ENCODE results near the gene MRPL54.

The MRPL54 gene

DNA sequence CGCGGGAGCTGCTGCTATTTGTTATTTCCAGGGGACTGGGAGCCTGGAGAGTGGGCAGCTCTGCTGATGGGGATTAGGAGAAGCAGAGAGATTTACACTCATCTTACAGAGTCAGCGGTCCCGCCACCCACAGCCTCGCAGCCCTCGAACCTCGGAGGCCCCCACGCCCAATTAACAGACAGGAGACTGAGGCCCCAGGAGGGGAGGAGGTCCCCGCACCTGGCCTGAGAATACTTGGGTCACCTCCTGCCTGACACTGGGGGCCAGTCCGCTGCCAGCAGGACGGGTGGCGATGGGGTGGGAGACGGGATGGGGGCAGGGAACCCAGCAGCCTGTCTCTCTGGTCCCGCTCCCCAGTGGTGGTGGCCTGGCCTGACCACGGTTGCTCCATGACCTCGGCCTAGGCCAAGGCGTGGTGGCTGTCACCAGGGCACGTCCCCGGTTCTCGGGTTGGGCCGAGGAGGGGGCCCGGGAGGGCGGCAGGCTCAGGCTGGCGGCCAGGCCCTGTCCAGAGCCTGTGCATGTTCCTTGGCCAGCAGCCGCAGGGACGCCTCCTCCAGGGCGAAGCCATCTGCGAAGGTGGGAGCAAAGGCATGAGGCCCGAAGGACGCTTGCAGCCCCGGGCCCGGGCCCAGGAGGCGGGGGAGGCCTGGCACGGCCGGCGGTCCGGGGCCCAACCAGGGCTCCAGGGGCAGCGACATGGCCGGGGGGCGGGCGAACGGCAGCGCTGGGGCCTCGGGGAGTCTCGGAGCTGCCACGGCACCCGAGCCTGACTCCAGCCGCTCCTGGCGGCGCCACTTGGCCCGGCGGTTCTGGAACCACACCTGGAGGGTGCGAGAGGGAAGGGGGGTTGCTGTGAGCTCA, 7.9 kb downstream of the MRPL54 start:
- DNase-seq = no peak

DNA sequence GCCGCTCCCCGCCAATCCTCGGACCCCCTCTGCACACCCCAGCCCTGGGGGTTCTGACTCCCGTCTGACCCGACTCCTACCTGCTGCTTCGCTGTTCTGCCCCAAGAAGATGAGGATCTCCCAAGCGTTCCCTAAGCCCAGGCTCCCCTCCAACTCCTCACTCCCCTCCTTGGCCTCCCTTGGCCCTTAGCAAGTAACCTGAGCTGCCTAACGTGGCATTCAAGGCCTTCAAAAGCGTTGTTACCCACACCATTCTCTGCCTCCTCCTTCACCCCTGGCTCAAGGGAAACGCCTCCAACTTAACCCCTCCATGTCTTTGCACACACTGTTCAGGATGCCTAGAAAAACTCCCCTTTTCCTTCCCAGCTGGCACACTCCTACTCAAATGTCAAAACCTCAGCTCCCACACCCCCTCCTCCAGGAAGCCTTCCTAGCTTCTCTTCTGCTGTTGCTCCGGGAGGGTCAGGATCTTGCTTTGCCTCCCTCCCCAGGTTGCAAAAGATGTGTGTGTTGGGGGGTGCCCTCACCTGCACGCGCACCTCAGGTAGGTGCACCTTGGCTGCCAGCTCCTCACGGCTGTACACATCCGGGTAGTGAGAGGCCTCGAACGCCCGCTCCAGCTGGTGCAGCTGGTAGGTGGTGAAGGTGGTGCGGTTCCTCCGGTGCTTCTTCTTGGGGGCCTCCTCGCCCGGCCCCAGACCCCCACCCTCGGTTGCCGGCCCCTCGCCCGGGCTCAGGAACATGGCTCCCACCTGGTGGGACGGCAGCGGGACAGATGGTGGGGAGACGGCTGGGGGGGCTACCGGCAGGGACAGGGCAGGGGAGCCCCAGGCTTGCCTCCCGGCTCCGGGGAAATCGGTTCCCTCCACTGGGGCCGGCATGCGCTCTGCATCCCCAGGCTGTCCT, 8.8 kb downstream of the MRPL54 start:
- no peak for DNase-seq

DNA sequence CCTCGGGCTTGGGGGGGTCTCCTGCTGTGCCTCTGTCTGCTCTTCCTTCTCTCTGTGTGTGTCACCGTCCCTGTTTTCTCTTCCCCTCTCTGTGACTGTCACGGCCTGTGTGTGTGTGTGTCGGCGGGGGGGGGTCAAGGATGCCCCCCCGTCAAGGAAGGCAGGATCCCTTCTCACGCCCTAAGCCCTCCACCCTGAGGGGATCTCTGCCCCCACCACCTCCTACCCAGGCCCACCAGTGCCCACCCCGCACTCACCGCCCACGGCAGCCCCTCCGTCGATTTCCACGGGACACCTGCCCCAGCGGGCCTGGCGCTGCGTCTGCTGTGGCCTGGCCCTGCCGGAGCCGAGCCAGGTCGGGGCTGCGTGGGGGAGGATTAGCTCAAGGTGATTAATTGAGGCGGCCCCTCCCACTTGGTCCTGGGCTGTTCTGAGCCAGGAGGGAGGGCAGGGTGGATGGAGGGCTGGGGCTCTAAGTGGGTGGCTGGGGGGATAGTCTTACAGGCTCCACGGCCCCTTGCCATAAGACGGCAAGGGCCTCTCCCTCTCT, 9.5 kb downstream of the MRPL54 start, which contains the start of gene RAX2:
TSS of gene RAX2 (minus strand) at position 323 of the 550 bp plus-strand sequence. CDS start 486 bp downstream, outside the sequence.
- no peak for DNase-seq

DNA sequence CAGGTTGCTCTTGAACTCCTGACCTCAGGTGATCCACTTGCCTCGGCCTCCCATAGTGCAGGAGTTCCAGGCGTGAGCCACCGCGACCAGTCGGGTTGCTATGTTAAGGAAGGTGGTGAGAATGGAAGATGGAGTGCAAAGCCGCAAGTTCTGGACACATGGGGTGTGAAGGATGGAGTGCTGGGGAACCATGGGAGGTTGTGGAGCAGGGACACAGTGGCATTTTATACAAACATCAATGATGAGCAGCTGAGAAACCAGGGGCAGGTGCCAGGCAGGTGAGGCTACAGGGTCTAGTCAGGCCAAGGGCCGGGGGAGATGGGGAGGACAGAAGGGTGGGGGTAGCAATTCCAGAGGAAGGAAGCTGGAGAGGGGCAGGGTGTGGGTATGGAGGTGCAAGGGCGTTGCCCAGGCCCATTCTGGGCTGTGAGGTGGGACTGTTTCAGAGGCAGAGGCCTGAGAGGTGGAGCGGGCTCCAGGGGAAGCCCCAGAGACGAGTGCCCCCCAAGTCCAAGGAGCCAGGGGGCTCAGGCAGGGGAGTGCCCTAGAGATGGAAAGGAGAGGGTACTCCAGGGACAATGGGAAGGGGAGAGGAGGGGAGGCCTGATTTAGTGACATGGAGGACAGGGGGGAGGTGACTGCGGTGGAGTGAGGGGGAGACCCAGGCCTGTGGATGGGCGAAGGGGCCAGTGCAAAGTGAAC, 11.5 kb downstream of the MRPL54 start:
- no peak for DNase-seq

DNA sequence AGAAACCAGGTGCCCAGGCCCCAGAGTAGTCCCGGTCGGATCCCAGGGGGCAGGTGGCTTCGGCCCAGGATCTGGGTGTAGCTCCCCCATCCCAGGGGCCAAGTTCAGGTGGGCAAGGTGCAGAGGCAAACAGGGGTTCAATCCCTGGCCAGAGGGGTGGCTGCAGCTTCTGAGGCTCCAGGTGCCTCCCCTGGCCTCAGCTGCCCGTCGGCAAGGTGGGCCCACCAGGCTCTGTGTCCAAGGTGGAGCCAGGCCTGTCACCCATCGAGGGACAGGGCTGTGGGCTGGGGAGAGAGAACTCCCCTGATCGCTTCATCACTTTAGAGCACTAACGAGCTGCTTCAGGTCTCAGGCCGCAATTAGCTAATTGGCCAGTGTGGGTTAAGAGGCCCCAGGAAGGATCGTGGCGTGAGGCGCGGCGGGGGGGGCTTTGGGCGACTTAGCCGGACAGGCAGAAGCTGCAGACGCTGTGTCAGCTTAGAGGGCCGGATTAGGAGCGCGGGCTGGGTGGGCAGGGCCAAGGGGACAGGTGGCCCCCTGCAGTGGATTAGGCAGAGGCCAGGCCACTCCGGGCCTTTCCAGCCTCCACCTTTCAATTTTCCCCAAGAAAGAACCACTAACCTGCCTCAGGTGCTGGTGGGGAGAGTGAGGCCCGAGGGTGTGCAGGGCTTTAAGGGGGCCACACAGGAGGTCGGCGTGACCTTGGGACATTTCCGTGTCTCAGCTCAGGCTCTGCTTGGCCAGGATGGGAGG, 12.3 kb downstream of the MRPL54 start:
- DNase-seq = no peak

DNA sequence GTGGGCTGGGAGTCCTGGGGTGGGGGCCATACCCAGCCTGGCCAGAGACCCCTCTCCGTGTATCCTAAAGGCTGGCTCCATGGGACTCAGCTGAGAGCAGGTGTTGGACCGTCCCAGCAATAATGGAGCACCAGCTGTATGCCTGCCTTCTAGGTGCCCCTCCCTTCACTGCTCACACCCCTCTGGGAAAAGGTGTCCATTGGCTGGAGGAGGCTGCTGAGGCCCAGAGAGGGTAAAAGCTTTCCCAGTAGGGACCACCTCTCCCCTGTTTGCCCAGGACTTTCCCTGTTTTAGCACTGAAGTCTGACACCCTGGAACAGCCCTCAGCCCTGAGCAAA, 12.9 kb downstream of the MRPL54 start:
- DNase-seq = no peak

DNA sequence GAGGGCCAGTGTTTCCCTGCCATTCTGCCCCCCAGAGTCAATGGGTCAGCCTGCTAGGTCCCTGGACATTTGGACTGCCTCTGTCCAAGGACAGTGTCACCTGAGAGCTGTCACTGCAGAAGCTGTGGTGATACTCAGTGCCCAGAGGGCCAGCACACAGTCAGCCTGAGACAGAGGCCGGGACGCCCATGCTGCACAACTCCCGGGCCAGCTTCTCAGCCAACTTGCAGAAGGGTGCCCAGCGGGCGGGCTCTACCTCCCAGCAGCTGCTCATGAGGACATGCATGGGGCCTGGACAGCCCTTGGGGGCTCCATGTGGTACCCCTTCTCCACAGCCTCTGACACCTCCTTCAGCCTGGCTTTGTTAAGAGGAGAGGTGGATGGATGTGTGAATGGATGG, 13.3 kb downstream of the MRPL54 start:
- no peak for DNase-seq

DNA sequence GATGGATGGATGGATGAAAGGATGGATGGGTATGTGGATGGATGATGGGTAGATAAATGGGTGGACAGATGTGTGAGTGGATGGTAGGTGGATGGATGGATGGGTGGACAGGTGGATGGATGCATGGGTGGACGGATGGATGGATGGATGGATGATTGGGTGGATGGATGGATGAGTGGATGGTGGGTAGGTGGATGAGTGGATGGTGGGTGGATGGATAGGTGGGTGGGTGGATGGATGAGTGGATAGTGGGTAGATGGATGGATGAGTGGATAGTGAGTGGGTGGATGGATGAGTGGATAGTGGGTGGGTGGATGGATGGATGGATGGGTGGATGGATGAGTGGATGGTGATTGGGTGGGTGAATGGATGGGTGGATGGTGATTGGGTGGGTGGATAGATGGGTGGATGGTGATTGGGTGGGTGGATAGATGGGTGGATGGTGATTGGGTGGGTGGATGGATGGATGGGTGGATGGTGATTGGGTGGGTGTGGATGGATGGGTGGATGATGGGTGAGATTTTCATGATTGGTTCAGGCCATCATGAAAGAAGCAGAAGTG, 14.1 kb downstream of the MRPL54 start:
- DNase-seq = no peak

DNA sequence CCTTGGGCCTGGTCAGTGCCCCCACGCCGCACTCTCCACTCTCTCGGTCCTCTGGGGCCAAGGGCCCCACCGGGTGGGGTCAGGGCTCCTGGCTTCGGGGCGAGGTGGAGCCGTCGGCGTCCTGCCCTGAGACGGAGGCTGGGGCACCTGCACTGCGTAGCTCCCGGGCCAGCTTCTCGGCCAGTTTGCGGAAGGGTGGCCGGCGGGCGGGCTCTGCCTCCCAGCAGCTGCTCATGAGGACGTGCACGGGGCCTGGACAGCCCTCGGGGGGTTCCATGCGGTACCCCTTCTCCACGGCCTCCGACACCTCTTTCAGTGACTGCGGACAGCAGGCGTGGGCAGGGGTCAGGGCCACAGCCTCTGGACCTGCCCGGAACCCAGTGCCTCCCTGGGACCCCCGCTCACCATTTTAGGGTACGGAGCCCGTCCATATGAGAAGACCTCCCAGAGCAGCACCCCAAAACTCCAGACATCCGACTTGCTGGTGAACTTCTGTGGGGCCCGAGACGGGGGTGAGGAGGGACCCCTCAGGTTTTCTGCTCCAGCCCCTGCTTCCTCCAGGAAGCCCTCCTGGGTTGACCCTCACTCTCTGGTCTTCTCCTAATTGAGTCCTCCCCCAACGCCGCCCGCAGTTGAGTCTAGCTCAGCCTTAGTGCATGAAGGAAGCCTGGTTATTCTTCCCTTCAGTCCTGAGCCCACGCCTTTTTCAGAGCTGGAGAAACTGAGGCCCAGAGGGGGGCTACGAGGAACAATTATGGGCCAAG, 15.8 kb downstream of the MRPL54 start:
- DNase-seq = no peak

DNA sequence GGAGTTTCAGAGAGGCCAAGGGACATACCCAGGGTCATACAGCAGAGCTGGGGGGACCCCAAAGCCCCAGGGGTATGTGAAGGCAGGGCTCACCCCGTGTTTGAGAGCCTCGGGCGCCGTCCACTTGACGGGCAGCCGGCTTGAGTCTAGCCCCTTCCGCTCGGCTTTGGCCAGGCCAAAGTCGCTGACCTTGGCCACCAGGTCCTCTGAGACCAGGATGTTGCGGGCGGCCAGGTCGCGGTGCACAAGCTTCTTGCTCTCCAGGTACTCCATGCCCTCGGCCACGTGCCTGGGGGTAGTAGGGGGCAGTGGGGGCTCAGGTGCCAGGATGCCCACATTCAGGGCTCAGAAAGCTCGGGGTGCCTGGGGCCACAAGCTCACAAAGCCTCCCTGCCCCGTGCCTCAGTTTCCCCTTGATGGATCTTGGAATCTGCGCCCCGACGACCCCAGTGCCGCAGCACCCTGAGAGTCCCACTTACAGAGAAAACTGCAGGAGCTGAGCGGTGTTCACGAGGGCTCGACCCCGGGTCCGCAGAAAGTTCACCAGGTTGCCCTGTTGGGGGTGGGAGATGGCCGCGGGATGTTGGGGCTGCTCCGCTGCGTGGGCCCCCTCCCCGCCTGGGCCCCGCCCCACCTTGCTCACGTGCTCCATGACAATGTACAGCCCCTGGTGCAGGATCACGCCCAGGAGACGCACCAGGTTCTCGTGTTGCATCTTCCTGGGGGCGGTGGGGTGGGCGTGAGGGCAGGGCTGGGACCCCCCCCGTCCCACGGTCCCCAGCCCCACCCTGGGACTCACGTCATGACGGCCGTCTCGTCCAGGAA, 16.6 kb downstream of the MRPL54 start:
- no peak for DNase-seq

DNA sequence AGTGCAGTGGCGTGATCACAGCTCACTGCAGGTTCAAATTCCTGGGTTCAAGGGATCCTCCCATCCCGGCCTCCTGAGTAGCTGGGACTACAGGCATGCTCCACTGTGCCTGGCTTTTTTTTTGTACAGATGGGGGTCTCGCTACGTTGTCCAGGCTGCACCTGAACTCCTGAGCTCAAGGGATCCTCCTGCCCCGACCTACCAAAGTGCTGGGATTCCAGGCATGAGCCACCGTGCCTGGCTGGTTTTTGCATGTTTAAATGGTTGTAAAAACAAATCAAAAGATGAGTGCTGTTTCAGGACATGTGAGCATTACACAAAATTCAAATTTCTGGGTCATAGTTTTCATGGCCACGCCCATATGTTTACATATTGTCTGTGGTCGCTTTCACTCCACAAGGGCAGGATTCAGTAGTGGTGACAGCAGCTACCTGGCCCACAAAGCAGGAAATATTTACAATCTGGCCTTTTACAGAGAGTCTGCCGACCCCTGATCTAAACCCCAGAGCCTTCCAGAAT, 18.4 kb downstream of the MRPL54 start:
- no peak for DNase-seq

DNA sequence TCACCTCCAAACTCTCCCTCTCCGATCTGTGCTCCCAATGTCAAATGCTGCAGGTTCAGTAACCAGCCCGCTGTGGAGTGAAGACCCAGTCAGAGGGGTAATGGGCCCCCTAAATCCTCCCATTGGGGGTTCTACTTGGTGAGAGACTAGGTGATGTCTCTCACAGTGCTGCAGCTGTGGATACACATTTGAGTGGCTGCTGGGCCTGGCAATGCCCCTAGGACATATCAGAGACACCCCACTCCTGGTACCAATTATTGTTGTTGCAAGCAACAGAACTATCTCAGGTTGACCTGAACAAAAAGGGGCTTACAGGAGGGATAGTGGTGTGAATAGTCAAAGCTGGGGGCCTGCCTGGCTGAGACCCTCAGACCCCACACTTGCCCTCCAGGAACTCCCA, 19.1 kb downstream of the MRPL54 start:
- no peak for DNase-seq

DNA sequence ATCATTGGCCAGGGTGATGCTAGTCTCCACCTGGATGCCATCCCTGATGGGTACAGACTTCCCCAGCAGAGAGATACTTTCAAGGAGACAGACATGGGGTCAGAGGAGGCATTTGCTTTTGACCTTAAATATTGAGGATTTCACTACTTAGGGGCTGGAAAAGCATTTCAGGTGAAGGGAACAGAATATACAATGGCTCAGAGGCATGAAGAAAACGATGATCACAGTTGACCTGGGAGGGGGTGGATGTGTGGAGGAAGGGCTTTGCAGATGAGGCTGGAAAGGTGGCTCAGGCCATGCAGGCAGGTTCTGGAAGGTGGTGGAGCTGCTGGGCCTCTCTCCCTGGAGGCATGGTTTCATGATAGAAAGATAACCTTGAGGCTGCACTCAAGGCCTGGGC, 19.8 kb downstream of the MRPL54 start:
- no peak for DNase-seq

DNA sequence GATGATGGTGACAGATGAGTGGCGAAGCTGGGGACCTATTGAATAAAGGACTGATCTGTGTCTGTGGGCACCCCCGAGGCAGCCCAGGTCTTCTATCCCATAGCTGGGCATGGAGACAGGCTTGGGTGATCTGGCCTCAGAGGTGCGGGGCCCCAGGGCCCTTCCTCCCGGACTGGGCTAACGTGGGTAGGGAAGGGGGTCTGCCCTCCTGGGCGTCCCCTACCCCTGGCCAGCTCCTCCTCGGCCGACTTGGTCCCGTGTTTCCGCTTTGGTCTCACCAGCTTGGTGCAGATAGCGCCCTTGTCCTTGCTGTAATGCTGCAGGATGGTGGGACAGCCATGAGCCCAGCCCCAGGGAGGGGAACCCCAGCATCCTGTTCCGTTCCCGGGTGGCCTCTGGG, 20.4 kb downstream of the MRPL54 start:
- no peak for DNase-seq

DNA sequence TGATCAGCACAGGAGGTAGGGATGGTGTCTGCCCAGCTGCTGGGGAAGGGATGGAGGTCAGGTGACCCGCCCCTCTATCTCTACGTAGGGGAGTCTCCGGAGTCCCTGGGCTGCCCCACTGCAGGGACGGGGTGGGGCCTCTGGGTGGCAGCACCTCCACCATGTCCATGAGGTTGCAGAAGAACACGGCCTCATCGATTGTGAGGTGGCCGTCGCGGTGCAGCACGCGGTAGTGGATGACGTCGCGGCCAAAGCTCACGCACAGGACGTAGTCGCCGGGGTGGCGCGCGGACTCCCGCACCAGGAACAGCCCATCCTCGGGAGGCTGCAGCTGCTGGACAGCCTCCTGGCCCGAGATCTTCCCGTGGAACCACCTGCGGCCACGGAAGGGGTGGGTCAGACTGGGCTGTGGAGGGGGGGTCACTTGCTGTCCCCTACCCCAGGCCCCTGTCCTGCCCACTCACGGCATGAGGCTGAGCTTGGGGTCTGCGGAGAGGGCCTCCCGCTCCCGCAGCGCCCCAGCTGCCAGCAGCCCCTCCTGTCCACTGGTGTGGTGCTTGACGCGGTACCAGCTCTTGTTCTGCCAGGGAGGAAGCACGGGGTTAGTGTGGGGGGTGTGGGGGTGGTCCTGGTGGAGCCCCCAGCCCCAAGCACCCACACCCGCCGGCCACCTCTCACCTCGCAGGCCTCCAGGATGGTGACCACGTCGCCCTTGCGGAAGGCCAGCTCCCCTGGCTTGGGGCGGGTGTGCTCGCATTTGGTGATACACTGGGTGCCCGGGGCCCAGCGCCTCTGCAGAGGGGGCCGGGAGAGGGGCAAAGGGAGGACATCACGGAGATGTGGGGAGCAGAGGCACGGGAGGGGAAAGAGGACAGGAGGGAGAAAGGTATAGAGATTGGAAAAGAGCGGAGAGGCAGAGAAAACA, 21.4 kb downstream of the MRPL54 start:
- DNase-seq = peak; percentile 68

DNA sequence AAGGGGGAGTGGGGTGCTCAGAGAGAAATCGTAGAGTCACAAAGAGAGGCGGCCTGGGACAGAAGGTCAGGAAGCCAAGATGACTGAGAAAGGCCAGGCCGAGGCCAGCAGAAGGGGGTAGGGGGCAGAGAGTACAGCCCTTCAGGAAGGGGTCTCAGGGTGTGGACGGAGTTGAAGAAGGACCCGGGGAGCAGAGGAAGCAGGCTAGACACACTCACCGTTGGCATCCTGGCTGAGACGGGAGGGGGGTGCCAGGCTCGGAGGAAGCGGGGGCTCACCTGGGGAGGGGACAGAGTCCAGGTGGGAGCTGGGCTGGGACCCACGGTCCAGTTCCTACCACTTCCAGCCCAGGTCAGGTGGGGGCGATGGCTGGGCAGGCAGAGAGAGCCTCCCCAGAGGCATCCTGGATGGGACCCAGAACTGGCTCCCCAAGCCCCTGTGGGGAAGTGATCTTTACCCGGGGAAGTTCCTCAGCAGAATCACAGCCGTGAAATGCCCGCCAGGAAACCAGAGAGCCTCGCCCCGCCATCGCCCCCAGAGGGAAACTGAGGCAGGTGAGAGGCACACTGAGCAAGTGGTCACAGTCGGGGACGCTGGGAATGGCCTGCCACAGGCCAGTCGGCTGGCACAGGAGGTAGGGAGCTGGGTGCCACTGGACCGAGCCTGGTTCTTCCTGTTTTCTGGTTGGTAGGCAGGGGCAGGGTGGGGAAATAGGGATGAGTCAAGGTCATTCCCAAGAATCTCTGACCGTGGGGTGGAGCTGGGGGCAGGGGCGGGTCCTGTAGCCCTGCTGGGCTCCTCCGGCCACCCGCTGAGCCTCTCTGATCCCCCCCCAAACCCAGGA, 22.3 kb downstream of the MRPL54 start:
- DNase-seq = no peak

DNA sequence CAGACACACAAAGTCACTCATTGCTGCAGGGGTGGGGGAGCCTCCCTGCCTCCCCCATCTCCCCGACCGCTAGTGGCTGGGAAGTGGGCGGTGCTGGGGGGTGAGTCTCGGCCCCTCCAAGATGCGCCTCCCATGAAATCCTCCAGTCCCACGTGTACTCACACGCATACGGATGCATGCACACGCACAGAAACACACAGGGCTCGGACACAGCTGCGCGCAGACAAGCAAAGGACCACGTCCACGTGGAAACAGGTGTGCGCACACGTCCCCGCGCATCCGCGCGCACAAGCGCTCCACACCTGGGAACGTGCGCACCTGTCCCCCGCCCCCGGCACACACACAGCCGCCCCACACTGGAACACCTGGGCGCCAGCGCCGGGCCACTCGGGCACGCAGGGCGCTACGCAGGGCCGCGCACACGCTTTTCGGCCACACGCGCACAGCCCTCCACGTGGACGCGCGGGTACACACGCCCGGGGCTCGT, 23.0 kb downstream of the MRPL54 start:
- peak; percentile 47 for DNase-seq
